GM10248 (cell line): ENCODE measurements around the gene NPFFR1.

Experiments
- CTCF ChIA-PET: fragments of 300-600 bp; sonication (Branson Sonifier 250); formaldehyde crosslinking; extraction: SDS; loops from one replicate; lab custom pipeline; 2021; ENCODE audit warnings: antibody characterized with exemption; lab: Yijun Ruan, JAX
- POLR2A ChIA-PET: fragments of 350-650 bp; sonication (Branson Sonifier 250); formaldehyde crosslinking; extraction: SDS; loops from one replicate; lab custom pipeline; 2020; ENCODE audit warnings: antibody characterized with exemption; lab: Yijun Ruan, JAX
- DNase-seq: peaks from one replicate; pipeline ENCODE4 v3.0.0; 2012; ENCODE audit errors: extremely low spot score
- TF ChIP-seq, protein P1 (sequence below): IDR thresholded peaks from 2 replicates; pipeline ENCODE4 v1.5.1; 2012; ENCODE audit warnings: mild to moderate bottlenecking, low read depth; ENCODE audit errors: extremely low read depth, missing control alignments, control extremely low read depth

The NPFFR1 gene

DNA sequence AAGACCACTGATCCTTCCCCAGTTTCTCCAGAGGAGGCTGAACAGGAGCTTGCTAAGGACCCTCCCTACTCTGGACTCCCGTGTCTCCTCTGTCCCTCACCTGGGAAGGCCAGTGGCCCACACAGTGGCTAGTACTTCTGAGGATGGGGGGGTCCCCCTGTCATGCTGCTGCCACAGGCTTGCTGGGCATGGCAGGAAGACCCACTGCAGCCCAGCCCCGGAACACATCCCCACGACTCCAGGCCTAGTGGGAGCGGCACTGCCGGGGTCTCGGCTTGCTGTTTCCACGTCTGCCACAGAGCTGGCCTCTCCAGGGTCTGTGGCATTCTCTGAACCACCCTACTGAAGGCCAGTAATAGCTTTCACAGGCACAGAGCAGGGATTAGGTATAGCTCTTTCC is 25.9 kb upstream of the NPFFR1 start:
- no peak for DNase-seq
- ChIA-PET CTCF (interaction anchor here (1.0 kb wide), 1 partner anchor 44 kb away, joined by 3 read pairs; no protein-coding TSS in a partner anchor), POLR2A (no interaction called here)
- TF ChIP-seq, protein P1, sequence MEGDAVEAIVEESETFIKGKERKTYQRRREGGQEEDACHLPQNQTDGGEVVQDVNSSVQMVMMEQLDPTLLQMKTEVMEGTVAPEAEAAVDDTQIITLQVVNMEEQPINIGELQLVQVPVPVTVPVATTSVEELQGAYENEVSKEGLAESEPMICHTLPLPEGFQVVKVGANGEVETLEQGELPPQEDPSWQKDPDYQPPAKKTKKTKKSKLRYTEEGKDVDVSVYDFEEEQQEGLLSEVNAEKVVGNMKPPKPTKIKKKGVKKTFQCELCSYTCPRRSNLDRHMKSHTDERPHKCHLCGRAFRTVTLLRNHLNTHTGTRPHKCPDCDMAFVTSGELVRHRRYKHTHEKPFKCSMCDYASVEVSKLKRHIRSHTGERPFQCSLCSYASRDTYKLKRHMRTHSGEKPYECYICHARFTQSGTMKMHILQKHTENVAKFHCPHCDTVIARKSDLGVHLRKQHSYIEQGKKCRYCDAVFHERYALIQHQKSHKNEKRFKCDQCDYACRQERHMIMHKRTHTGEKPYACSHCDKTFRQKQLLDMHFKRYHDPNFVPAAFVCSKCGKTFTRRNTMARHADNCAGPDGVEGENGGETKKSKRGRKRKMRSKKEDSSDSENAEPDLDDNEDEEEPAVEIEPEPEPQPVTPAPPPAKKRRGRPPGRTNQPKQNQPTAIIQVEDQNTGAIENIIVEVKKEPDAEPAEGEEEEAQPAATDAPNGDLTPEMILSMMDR = no peak

GRCh38 chr10:70308121-70309060 is 24.6 kb upstream of the NPFFR1 start:
- POLR2A ChIA-PET = no interaction called here
- no peak for DNase-seq
- TF ChIP-seq, protein P1 = no peak
- CTCF ChIA-PET = no interaction called here

DNA sequence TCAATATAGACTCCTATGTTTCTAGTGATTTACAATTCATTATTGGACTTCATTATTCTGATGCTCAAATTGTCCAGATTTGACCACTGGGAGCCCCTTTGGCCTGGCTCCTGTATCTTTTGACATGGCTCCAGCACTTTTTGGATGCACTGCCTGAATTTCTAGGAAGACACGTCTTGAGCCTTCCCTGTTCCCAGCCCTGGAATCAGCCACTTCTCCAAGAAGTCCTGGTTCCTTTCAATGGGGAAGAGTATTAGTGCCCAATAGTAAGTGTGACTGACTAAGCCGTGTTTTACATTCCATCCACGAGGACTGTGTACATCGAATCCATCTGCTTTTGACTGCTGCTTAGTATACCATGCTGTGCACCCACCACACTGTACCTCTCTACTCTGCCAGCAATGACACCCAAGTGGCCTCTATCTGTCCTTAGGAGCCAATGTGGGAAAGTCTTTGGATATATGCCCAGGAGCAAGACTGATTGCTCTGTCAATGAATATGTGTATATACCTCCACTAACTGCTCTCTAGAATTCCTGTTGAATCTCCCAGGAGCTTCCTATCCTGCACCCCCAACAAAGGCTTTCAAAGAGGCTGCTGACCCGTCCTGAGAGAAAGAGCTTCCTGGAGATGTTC is 23.2 kb upstream of the NPFFR1 start:
- DNase-seq = no peak
- POLR2A ChIA-PET = no interaction called here
- CTCF ChIA-PET = interaction anchor here (1.6 kb wide), 1 partner anchor 10 kb away, joined by 4 read pairs; no protein-coding TSS in a partner anchor
- TF ChIP-seq, protein P1 = no peak

DNA sequence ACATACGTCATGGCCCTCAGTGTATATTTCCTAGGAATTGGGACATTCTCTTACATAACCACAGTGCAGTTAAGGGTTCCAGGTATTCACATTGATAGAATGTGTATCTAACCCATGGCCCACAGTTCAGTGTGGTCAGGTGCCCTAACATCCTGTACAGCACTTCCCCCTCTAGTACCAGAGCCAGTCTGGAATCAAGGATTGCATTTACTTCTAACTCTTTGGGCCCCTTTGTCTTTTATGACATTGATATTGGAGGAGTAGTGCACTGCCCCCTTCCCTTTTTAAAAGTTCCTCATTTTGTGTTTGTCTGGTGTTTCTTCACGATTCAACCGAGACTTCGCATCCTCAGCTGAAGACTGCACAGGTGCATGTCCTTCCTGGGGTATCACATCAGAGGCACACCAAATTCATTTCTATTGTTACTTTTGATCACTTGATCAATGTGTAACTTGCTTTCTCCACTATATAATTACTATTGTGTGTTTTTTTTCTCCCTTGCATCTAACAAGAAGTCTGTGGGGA is 22.4 kb upstream of the NPFFR1 start:
- POLR2A ChIA-PET = no interaction called here
- CTCF ChIA-PET = interaction anchor here (1.6 kb wide), 1 partner anchor 9 kb away, joined by 4 read pairs; no protein-coding TSS in a partner anchor
- TF ChIP-seq, protein P1 = no peak
- DNase-seq = no peak

- TF ChIP-seq, protein P1 = no peak
- POLR2A ChIA-PET = no interaction called here
- CTCF ChIA-PET = no interaction called here
- DNase-seq = no peak
These were observed 19.9 kb upstream of the NPFFR1 start for GRCh38 chr10:70303730-70304129.

- ChIA-PET CTCF (interaction anchor here (0.8 to 1.1 kb wide), 4 partner anchors 9 to 80 kb away, joined by 3 read pairs; no protein-coding TSS in a partner anchor), POLR2A (no interaction called here)
- no peak for DNase-seq
- TF ChIP-seq, protein P1 = no peak
These were observed 18.5 kb upstream of the NPFFR1 start for GRCh38 chr10:70302292-70302691.
